GM23338 (cell line): ENCODE results near the gene TMA7. TPM values are rescaled to one million over a fixed set of nuclear protein-coding genes. Genes with fewer than 3 reads are reported as not detected.

Experiments
- ATAC-seq: fragments of 200-7000 bp; cut with Tn5 transposase; 3 replicates; pipeline ENCODE4 v1.9.1; 2020
- DNase-seq: peaks from one replicate; pipeline ENCODE4 v3.0.0-alpha.2; 2015; ENCODE audit warnings: low spot score
- H2AFZ ChIP-seq: fragments of 200-600 bp; sonication (generic); 2 replicates; pipeline ENCODE4 v1.8.0; 2016; ENCODE audit warnings: antibody characterized with exemption, mild to moderate bottlenecking, moderate library complexity
- H3F3A ChIP-seq: fragments of 200-600 bp; sonication (generic); replicated peaks from 2 replicates; pipeline ENCODE4 v1.8.0; 2017; ENCODE audit warnings: antibody characterized with exemption, mixed run types, low read depth
- H3K27ac ChIP-seq: fragments of 200-600 bp; sonication (generic); 2 replicates; pipeline ENCODE4 v1.6.1; 2016; ENCODE audit warnings: low read depth
- H3K27me3 ChIP-seq: fragments of 200-600 bp; sonication (generic); 2 replicates; pipeline ENCODE4 v1.8.0; 2016; ENCODE audit warnings: mild to moderate bottlenecking, mixed run types, moderate library complexity; ENCODE audit not compliant: insufficient read depth
- H3K36me3 ChIP-seq: fragments of 200-600 bp; sonication (generic); 2 replicates; pipeline ENCODE4 v1.8.0; 2016; ENCODE audit warnings: mild to moderate bottlenecking; ENCODE audit not compliant: insufficient read depth
- H3K4me1 ChIP-seq: fragments of 200-600 bp; sonication (generic); 2 replicates; pipeline ENCODE4 v1.8.0; 2016; ENCODE audit warnings: mild to moderate bottlenecking, moderate library complexity; ENCODE audit not compliant: insufficient read depth
- H3K4me2 ChIP-seq: fragments of 200-600 bp; sonication (generic); 2 replicates; pipeline ENCODE4 v1.7.1; 2017; ENCODE audit warnings: mixed run types
- H3K4me3 ChIP-seq: fragments of 200-600 bp; sonication (generic); 2 replicates; pipeline ENCODE4 v1.6.1; 2016; ENCODE audit warnings: mixed run types
- H3K79me2 ChIP-seq: fragments of 200-600 bp; sonication (generic); replicated peaks from 2 replicates; pipeline ENCODE4 v1.8.0; 2017; ENCODE audit warnings: mild to moderate bottlenecking; ENCODE audit not compliant: insufficient read depth
- H3K9me2 ChIP-seq: fragments of 200-600 bp; sonication (generic); 2 replicates; pipeline ENCODE4 v1.8.0; 2017; ENCODE audit not compliant: insufficient read depth
- H4K20me1 ChIP-seq: fragments of 200-600 bp; sonication (generic); replicated peaks from 2 replicates; pipeline ENCODE4 v1.8.0; 2017; ENCODE audit warnings: mild to moderate bottlenecking; ENCODE audit not compliant: insufficient read depth
- H3K27ac Mint-ChIP-seq: 2 replicates; pipeline ENCODE4 v1.8.0; 2020; ENCODE audit warnings: inconsistent platforms, mild to moderate bottlenecking, moderate library complexity, mixed read lengths
- H3K27me3 Mint-ChIP-seq: 3 replicates; pipeline ENCODE4 v1.8.0; 2022; ENCODE audit warnings: low read depth, mild to moderate bottlenecking, moderate library complexity, mixed read lengths, inconsistent platforms; ENCODE audit not compliant: insufficient read depth, poor library complexity
- H3K36me3 Mint-ChIP-seq: 3 replicates; pipeline ENCODE4 v1.8.0; 2021; ENCODE audit warnings: low read depth, mild to moderate bottlenecking, inconsistent platforms, moderate library complexity, mixed read lengths
- H3K4me1 Mint-ChIP-seq: 3 replicates; pipeline ENCODE4 v1.8.0; 2020; ENCODE audit warnings: mild to moderate bottlenecking, inconsistent platforms, mixed read lengths
- H3K4me3 Mint-ChIP-seq: 3 replicates; pipeline ENCODE4 v1.8.0; 2021; ENCODE audit warnings: moderate library complexity, mild to moderate bottlenecking, inconsistent platforms, mixed read lengths
- H3K9me3 Mint-ChIP-seq: 3 replicates; pipeline ENCODE4 v1.8.0; 2020; ENCODE audit warnings: moderate library complexity, mild to moderate bottlenecking, inconsistent platforms, mixed read lengths
- ETS1 ChIP-seq: IDR thresholded peaks from 2 replicates; pipeline ENCODE4 v1.6.1; 2016; ENCODE audit warnings: antibody characterized with exemption
- EZH2phosphoT487 ChIP-seq: fragments of 200-600 bp; sonication (generic); IDR thresholded peaks from one replicate; pipeline ENCODE4 v1.8.1; 2018; ENCODE audit warnings: antibody characterized with exemption; ENCODE audit not compliant: unreplicated experiment
- JUNB ChIP-seq: IDR thresholded peaks from one replicate; pipeline ENCODE4 v1.6.1; 2016; ENCODE audit warnings: antibody characterized with exemption; ENCODE audit not compliant: unreplicated experiment
- NANOG ChIP-seq: IDR thresholded peaks from 2 replicates; pipeline ENCODE4 v1.6.1; 2016; ENCODE audit warnings: antibody characterized with exemption, borderline replicate concordance
- POLR2AphosphoS5 ChIP-seq: IDR thresholded peaks from 2 replicates; pipeline ENCODE4 v1.6.1; 2016; ENCODE audit warnings: antibody characterized with exemption, low read depth
- REST ChIP-seq: IDR thresholded peaks from one replicate; pipeline ENCODE4 v1.6.1; 2018; ENCODE audit warnings: antibody characterized with exemption; ENCODE audit not compliant: unreplicated experiment
- STAT1 ChIP-seq: IDR thresholded peaks from one replicate; pipeline ENCODE4 v1.6.1; 2016; ENCODE audit warnings: antibody characterized with exemption; ENCODE audit not compliant: unreplicated experiment
- ZNF331 ChIP-seq: fragments of 250-450 bp; sonication (Bioruptor Pico); IDR thresholded peaks from 2 replicates; pipeline ENCODE4 v1.5.0; 2020; ENCODE audit warnings: low read depth, mild to moderate bottlenecking, moderate library complexity
- ZNF462 ChIP-seq: fragments of 250-450 bp; sonication (Bioruptor Pico); IDR thresholded peaks from 2 replicates; pipeline ENCODE4 v1.5.0; 2020; ENCODE audit warnings: mild to moderate bottlenecking, moderate library complexity
- polyA plus RNA-seq: library from polyadenylated mRNA; unstranded; fragments of >200 nt; fragmentation: Nextera tagmentation; extraction: Ambion mirVana; gene quantifications from 2 replicates; pipeline ENCODE4 v1.2.1, GENCODE V29; 2016
- total RNA-seq: library from RNA; depleted of rRNA; stranded (reverse); fragments of >200 nt; shearing (Covaris generic); gene quantifications from 2 replicates; pipeline ENCODE4 v1.2.3, GENCODE V29; 2014

The TMA7 gene
- total and polyA plus RNA-seq, 2 experiments from 2014 or later, result 419 to 2,089 TPM

GRCh38 chr3:48410205-48411040 lies 29.6 kb upstream of the TMA7 start:
- Histone ChIP-seq H4K20me1 (no peaks in the 10 kb centered on the region; the same call in 1 of the 2 replicates), H3K4me3 (no peak overlapping the region), H3F3A (no peaks in the 10 kb centered on the region), H3K4me2 (no peak overlapping the region), H3K27ac (no peak overlapping the region), H3K4me1 (no peaks in the 10 kb centered on the region), H3K79me2 (no peaks in the 10 kb centered on the region), H3K36me3 (peaks cover 15% of the 10 kb centered on the region), H3K9me2 (no peaks in the 10 kb centered on the region), H3K27me3 (no peaks in the 10 kb centered on the region), H2AFZ (no peak overlapping the region)
- DNase-seq (no peak), ATAC-seq (no peak)
- no peak overlapping the region for H3K4me3 Mint-ChIP-seq
- peaks cover 22% of the 10 kb centered on the region for H3K27me3 Mint-ChIP-seq
- no peaks in the 10 kb centered on the region for H3K4me1 Mint-ChIP-seq
- TF ChIP-seq STAT1 (no peak), NANOG (no peak), ZNF462 (CRISPR knock-in tag) (no peak), ZNF331 (CRISPR knock-in tag) (no peak), REST (no peak), EZH2phosphoT487 (no peak), ETS1 (no peak), POLR2AphosphoS5 (no peak), JUNB (no peak)
- no peak overlapping the region for H3K27ac Mint-ChIP-seq
- H3K9me3 Mint-ChIP-seq, result no peaks in the 10 kb centered on the region
- H3K36me3 Mint-ChIP-seq, result peaks cover 95% of the 10 kb centered on the region
